Loucy (cell line): ENCODE measurements around the gene MNT.

ENCODE experiments used
- CTCF ChIP-seq: fragments of 200-600 bp; sonication (generic); conservative IDR thresholded peaks from 2 replicates; pipeline ENCODE4 v1.5.1; 2014; ENCODE audit warnings: mild to moderate bottlenecking, antibody characterized with exemption, low read length
- EZH2phosphoT487 ChIP-seq: fragments of 200-600 bp; IDR thresholded peaks from 2 replicates; pipeline ENCODE4 v1.6.1; 2018; ENCODE audit warnings: antibody characterized with exemption, mild to moderate bottlenecking, moderate library complexity, borderline replicate concordance

- no peak for TF ChIP-seq CTCF
- TF ChIP-seq EZH2phosphoT487: no peak
Measured at GRCh38 chr17:2372681-2373080, 28.2 kb downstream of the MNT start.
